ENCODE measurements around the gene DHX35. TPM values are rescaled to one million over a fixed set of nuclear protein-coding genes. Genes with fewer than 3 reads are reported as not detected.

The DHX35 gene
- total and polyA plus RNA-seq, 2 experiments from 2014 or later = 8.3 to 25.9 TPM

- DNase-seq (ENCODE audit: low spot score) (no peak), ATAC-seq (no peak)
- H3K36me3 ChIP-seq (ENCODE audit: insufficient read depth) = peaks cover 39% of the 10 kb centered on the region
- Mint-ChIP-seq H3K4me1 (no peaks in the 10 kb centered on the region; the same call in 2 of the 3 replicates), H3K9me3 (no peaks in the 10 kb centered on the region), H3K27me3 (ENCODE audit: insufficient read depth, low read depth, poor library complexity) (peaks cover 2% of the 10 kb centered on the region), H3K27ac (no peak overlapping the region), H3K4me3 (no peak overlapping the region), H3K36me3 (ENCODE audit: low read depth) (peaks cover 26% of the 10 kb centered on the region)
- H3K27ac ChIP-seq (ENCODE audit: low read depth) = no peak overlapping the region
- no peak overlapping the region for H2AFZ ChIP-seq
- H3K4me2 ChIP-seq = no peak overlapping the region
- no peaks in the 10 kb centered on the region for H3K9me2 ChIP-seq (ENCODE audit: insufficient read depth)
- no peaks in the 10 kb centered on the region for H3K27me3 ChIP-seq (ENCODE audit: insufficient read depth)
- TF ChIP-seq STAT1 (IDR thresholded peaks at IDR 0.05; ENCODE audit: unreplicated experiment) (no peak), ETS1 (IDR thresholded peaks at IDR 0.05) (no peak), ZNF114 (CRISPR knock-in tag; IDR thresholded peaks at IDR 0.05) (no peak), EZH2phosphoT487 (IDR thresholded peaks at IDR 0.05; ENCODE audit: unreplicated experiment) (no peak), JUNB (IDR thresholded peaks at IDR 0.05; ENCODE audit: unreplicated experiment) (no peak), ZNF331 (CRISPR knock-in tag; IDR thresholded peaks at IDR 0.05; ENCODE audit: low read depth) (no peak), NANOG (IDR thresholded peaks at IDR 0.05; ENCODE audit: borderline replicate concordance) (no peak), POLR2AphosphoS5 (IDR thresholded peaks at IDR 0.05; ENCODE audit: low read depth) (no peak), ZNF462 (CRISPR knock-in tag; IDR thresholded peaks at IDR 0.05) (no peak), EZH2 (IDR thresholded peaks at IDR 0.05; ENCODE audit: low read depth, unreplicated experiment) (no peak), CREB1 (CRISPR knock-in tag; IDR thresholded peaks at IDR 0.05; ENCODE audit: low read depth) (no peak)
- TF ChIP-seq, protein P1, sequence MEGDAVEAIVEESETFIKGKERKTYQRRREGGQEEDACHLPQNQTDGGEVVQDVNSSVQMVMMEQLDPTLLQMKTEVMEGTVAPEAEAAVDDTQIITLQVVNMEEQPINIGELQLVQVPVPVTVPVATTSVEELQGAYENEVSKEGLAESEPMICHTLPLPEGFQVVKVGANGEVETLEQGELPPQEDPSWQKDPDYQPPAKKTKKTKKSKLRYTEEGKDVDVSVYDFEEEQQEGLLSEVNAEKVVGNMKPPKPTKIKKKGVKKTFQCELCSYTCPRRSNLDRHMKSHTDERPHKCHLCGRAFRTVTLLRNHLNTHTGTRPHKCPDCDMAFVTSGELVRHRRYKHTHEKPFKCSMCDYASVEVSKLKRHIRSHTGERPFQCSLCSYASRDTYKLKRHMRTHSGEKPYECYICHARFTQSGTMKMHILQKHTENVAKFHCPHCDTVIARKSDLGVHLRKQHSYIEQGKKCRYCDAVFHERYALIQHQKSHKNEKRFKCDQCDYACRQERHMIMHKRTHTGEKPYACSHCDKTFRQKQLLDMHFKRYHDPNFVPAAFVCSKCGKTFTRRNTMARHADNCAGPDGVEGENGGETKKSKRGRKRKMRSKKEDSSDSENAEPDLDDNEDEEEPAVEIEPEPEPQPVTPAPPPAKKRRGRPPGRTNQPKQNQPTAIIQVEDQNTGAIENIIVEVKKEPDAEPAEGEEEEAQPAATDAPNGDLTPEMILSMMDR (conservative IDR thresholded peaks at IDR 0.05; ENCODE audit: low read depth in 2 of 2) = no peak
- TF ChIP-seq, protein P2, sequence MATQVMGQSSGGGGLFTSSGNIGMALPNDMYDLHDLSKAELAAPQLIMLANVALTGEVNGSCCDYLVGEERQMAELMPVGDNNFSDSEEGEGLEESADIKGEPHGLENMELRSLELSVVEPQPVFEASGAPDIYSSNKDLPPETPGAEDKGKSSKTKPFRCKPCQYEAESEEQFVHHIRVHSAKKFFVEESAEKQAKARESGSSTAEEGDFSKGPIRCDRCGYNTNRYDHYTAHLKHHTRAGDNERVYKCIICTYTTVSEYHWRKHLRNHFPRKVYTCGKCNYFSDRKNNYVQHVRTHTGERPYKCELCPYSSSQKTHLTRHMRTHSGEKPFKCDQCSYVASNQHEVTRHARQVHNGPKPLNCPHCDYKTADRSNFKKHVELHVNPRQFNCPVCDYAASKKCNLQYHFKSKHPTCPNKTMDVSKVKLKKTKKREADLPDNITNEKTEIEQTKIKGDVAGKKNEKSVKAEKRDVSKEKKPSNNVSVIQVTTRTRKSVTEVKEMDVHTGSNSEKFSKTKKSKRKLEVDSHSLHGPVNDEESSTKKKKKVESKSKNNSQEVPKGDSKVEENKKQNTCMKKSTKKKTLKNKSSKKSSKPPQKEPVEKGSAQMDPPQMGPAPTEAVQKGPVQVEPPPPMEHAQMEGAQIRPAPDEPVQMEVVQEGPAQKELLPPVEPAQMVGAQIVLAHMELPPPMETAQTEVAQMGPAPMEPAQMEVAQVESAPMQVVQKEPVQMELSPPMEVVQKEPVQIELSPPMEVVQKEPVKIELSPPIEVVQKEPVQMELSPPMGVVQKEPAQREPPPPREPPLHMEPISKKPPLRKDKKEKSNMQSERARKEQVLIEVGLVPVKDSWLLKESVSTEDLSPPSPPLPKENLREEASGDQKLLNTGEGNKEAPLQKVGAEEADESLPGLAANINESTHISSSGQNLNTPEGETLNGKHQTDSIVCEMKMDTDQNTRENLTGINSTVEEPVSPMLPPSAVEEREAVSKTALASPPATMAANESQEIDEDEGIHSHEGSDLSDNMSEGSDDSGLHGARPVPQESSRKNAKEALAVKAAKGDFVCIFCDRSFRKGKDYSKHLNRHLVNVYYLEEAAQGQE (IDR thresholded peaks at IDR 0.05; ENCODE audit: unreplicated experiment) = no peak
- H4K20me1 ChIP-seq (replicated peaks; ENCODE audit: insufficient read depth) = peaks cover 10% of the 10 kb centered on the region
- H3K4me3 ChIP-seq = no peak overlapping the region
- H3F3A ChIP-seq (replicated peaks; ENCODE audit: low read depth) = no peaks in the 10 kb centered on the region
- H3K4me1 ChIP-seq (ENCODE audit: insufficient read depth) = no peaks in the 10 kb centered on the region
- H3K79me2 ChIP-seq (replicated peaks; ENCODE audit: insufficient read depth) = peaks cover 61% of the 10 kb centered on the region
Observed at GRCh38 chr20:38969708-38970107, 7.6 kb downstream of the DHX35 start.
